Endometrial microvascular endothelial cells (primary cell): ENCODE measurements around the gene FERMT1. TPM values are rescaled to one million over a fixed set of nuclear protein-coding genes. Genes with fewer than 3 reads are reported as not detected.
"Not testable (repeated sequence)": the region's sequence is repeated elsewhere in the genome, so short reads cannot be mapped to it uniquely, and the experiment has no call there.

Experiments
- in situ Hi-C: cut with HindIII; loops from 2 replicates; pipeline ENCODE4 v1.10.0; 2017; ENCODE audit warnings: low sequenced_read_pairs, low pct_unique_long_range_greater_than_20kb; ENCODE audit errors: inconsistent ontology term
- total RNA-seq: library from RNA; depleted of rRNA; stranded (reverse); fragments of >200 nt; gene quantifications from one replicate; pipeline ENCODE4 v1.2.3, GENCODE V29; 2015; ENCODE audit errors: inconsistent ontology term

FERMT1 gene
- total RNA-seq, 1 donor from 2014 or later = 4.4 TPM

GRCh38 chr20:6121504-6121903 is 1.3 kb downstream of the FERMT1 start:
- in situ Hi-C loops = no loop called here

- in situ Hi-C loops = no loop called here
Measured at GRCh38 chr20:6120491-6120988, 2.3 kb downstream of the FERMT1 start.

- in situ Hi-C loops = no loop called here
Measured at GRCh38 chr20:6116758-6117157, 6.1 kb downstream of the FERMT1 start.

- in situ Hi-C loops = no loop called here
Measured at GRCh38 chr20:6115221-6115895, 7.5 kb downstream of the FERMT1 start.

GRCh38 chr20:6114696-6115095 is 8.1 kb downstream of the FERMT1 start:
- in situ Hi-C loops = no loop called here

GRCh38 chr20:6113951-6114350 is 8.9 kb downstream of the FERMT1 start:
- in situ Hi-C loops = no loop called here

GRCh38 chr20:6112965-6113364 is 9.9 kb downstream of the FERMT1 start:
- in situ Hi-C loops = not testable (repeated sequence)

- in situ Hi-C loops = no loop called here
Measured at GRCh38 chr20:6108330-6108729, 14.5 kb downstream of the FERMT1 start.

- in situ Hi-C loops = no loop called here
Measured at GRCh38 chr20:6104493-6105188, 18.2 kb downstream of the FERMT1 start.

GRCh38 chr20:6103301-6103700 is 19.5 kb downstream of the FERMT1 start:
- in situ Hi-C loops = no loop called here

- in situ Hi-C loops = no loop called here
Measured at GRCh38 chr20:6101346-6101745, 21.5 kb downstream of the FERMT1 start.

GRCh38 chr20:6100246-6100645 is 22.6 kb downstream of the FERMT1 start:
- in situ Hi-C loops = no loop called here

GRCh38 chr20:6099819-6100218 is 23.0 kb downstream of the FERMT1 start:
- in situ Hi-C loops = no loop called here

GRCh38 chr20:6095409-6095808 is 27.4 kb downstream of the FERMT1 start:
- in situ Hi-C loops = no loop called here

- in situ Hi-C loops = no loop called here
Measured at GRCh38 chr20:6094565-6094964, 28.3 kb downstream of the FERMT1 start.

GRCh38 chr20:6094063-6094462 is 28.8 kb downstream of the FERMT1 start:
- in situ Hi-C loops = no loop called here

GRCh38 chr20:6091661-6092060 is 31.2 kb downstream of the FERMT1 start:
- in situ Hi-C loops = no loop called here

GRCh38 chr20:6086868-6087267 is 36.0 kb downstream of the FERMT1 start:
- in situ Hi-C loops = no loop called here

- in situ Hi-C loops = no loop called here
Measured at GRCh38 chr20:6083926-6084325, 38.9 kb downstream of the FERMT1 start.

GRCh38 chr20:6081236-6081635 is 41.6 kb downstream of the FERMT1 start:
- in situ Hi-C loops = no loop called here
